PC-3 (cell line): ENCODE measurements around the gene CD2AP. TPM values are rescaled to one million over a fixed set of nuclear protein-coding genes. Genes with fewer than 3 reads are reported as not detected.

ENCODE experiments used
- ATAC-seq: fragments of 200-7000 bp; cut with Tn5 transposase; 2 replicates; pipeline ENCODE4 v1.9.1; 2020; ENCODE audit warnings: mild to moderate bottlenecking, moderate library complexity
- BruUV-seq: library from RNA; stranded (reverse); fragments of 400-500 nt; replicated peaks from 2 replicates; lab custom pipeline; 2021; lab: Mats Ljungman, UMichigan
- CTCF ChIA-PET: fragments of 300-600 bp; sonication (Branson Sonifier 250); formaldehyde crosslinking; loops from one replicate; lab custom pipeline; 2022; ENCODE audit warnings: antibody characterized with exemption; lab: Charles Lee
- POLR2A ChIA-PET: fragments of 300-600 bp; sonication (Branson Sonifier 250); formaldehyde crosslinking; loops from one replicate; lab custom pipeline; 2022; ENCODE audit warnings: antibody characterized with exemption; ENCODE audit not compliant: unreplicated experiment; lab: Charles Lee
- DNase-seq: peaks from one replicate; pipeline ENCODE4 v3.0.0-alpha.2; 2015
- H2AFZ ChIP-seq: fragments of 300-600 bp; sonication (generic); 2 replicates; pipeline ENCODE4 v1.6.0; 2016; ENCODE audit warnings: antibody characterized with exemption, low read length
- H3F3A ChIP-seq: fragments of 300-600 bp; sonication (generic); one replicate; pipeline ENCODE4 v1.6.0; 2017; ENCODE audit warnings: antibody characterized with exemption, low read length, control low read depth, mild to moderate bottlenecking; ENCODE audit not compliant: unreplicated experiment
- H3K27ac ChIP-seq: fragments of 300-600 bp; sonication (generic); 2 replicates; pipeline ENCODE4 v1.5.1; 2016; ENCODE audit warnings: mild to moderate bottlenecking, low read length
- H3K27me3 ChIP-seq: fragments of 300-600 bp; sonication (generic); 2 replicates; pipeline ENCODE4 v1.6.1; 2016; ENCODE audit warnings: low read length, mixed read lengths
- H3K36me3 ChIP-seq: fragments of 300-600 bp; sonication (generic); 2 replicates; pipeline ENCODE4 v1.6.1; 2016; ENCODE audit warnings: low read depth, mixed run types, low read length, mixed read lengths
- H3K4me1 ChIP-seq: fragments of 300-600 bp; sonication (generic); 2 replicates; pipeline ENCODE4 v1.5.1; 2016; ENCODE audit warnings: low read length; ENCODE audit not compliant: insufficient read depth
- H3K4me2 ChIP-seq: fragments of 300-600 bp; sonication (generic); 2 replicates; pipeline ENCODE4 v1.6.0; 2016; ENCODE audit warnings: low read length
- H3K4me3 ChIP-seq: fragments of 300-600 bp; sonication (generic); 2 replicates; pipeline ENCODE4 v1.5.1; 2016; ENCODE audit warnings: mild to moderate bottlenecking, low read length, mixed read lengths
- H3K79me2 ChIP-seq: fragments of 300-600 bp; sonication (generic); 2 replicates; pipeline ENCODE4 v1.6.1; 2017; ENCODE audit warnings: low read length, mixed read lengths
- H3K9ac ChIP-seq: fragments of 300-600 bp; sonication (generic); 2 replicates; pipeline ENCODE4 v1.6.0; 2016; ENCODE audit warnings: mild to moderate bottlenecking, low read length
- H3K9me2 ChIP-seq: fragments of 300-600 bp; sonication (generic); replicated peaks from 2 replicates; pipeline ENCODE4 v1.6.1; 2016; ENCODE audit warnings: mixed run types, low read length, mixed read lengths
- H3K9me3 ChIP-seq: fragments of 300-600 bp; sonication (generic); 2 replicates; pipeline ENCODE4 v1.6.1; 2016; ENCODE audit warnings: low read length, mixed read lengths
- H4K20me1 ChIP-seq: fragments of 300-600 bp; sonication (generic); 2 replicates; pipeline ENCODE4 v1.6.1; 2016; ENCODE audit warnings: low read length, mixed read lengths
- CTCF ChIP-seq: fragments of 300-600 bp; sonication (generic); conservative IDR thresholded peaks from 2 replicates; pipeline ENCODE4 v1.5.1; 2017; ENCODE audit warnings: antibody characterized with exemption, low read depth, mild to moderate bottlenecking, low read length
- EZH2 ChIP-seq: fragments of 300-600 bp; sonication (generic); IDR thresholded peaks from one replicate; pipeline ENCODE4 v1.6.1; 2017; ENCODE audit warnings: antibody characterized with exemption, mild to moderate bottlenecking, low read length; ENCODE audit not compliant: unreplicated experiment
- EZH2phosphoT487 ChIP-seq: fragments of 300-600 bp; sonication (generic); IDR thresholded peaks from 2 replicates; pipeline ENCODE4 v1.6.1; 2018; ENCODE audit warnings: mild to moderate bottlenecking, antibody characterized with exemption, low read length, borderline replicate concordance
- intact Hi-C: fragments of 100-400 bp; cut with micrococcal nuclease; formaldehyde crosslinking; loops from 2 replicates; pipeline ENCODE4 v1.9.0; 2023
- total RNA-seq: library from RNA; depleted of rRNA; stranded (reverse); fragments of >200 nt; gene quantifications from 2 replicates; pipeline ENCODE4 v1.2.3, GENCODE V29; 2014

The CD2AP gene
- total RNA-seq, 1 experiment from 2014 or later: 16.2 TPM

- no peaks in the 10 kb centered on the region for H3K9me2 ChIP-seq
- no peak overlapping the region for H2AFZ ChIP-seq
- no peak overlapping the region for H3K4me3 ChIP-seq
- H3K9ac ChIP-seq: no peak overlapping the region
- no peak overlapping the region for H3K4me2 ChIP-seq
- no TSS peak for BruUV-seq
- H3K79me2 ChIP-seq: no peaks in the 10 kb centered on the region
- H3K9me3 ChIP-seq: no peaks in the 10 kb centered on the region
- H3K4me1 ChIP-seq: no peaks in the 10 kb centered on the region
- no peak for DNase-seq
- no peak overlapping the region for H3K27ac ChIP-seq
- no peaks in the 10 kb centered on the region for H3K27me3 ChIP-seq
- CTCF ChIA-PET: no interaction called here
- H3F3A ChIP-seq: no peaks in the 10 kb centered on the region
- no peaks in the 10 kb centered on the region for H4K20me1 ChIP-seq
- no peak for ATAC-seq
- no peaks in the 10 kb centered on the region for H3K36me3 ChIP-seq
- intact Hi-C loops: no loop called here
- TF ChIP-seq EZH2phosphoT487 (no peak), CTCF (no peak), EZH2 (no peak)
- POLR2A ChIA-PET: no interaction called here
These were observed 48.6 kb upstream of the CD2AP start for GRCh38 chr6:47428746-47429664.

- Histone ChIP-seq H2AFZ (no peak overlapping the region), H3K27ac (no peak overlapping the region), H3K4me2 (no peak overlapping the region), H3K9ac (no peak overlapping the region), H4K20me1 (no peaks in the 10 kb centered on the region), H3K9me2 (no peaks in the 10 kb centered on the region), H3K27me3 (no peaks in the 10 kb centered on the region), H3K4me1 (no peaks in the 10 kb centered on the region), H3K4me3 (no peak overlapping the region), H3K36me3 (no peaks in the 10 kb centered on the region), H3K79me2 (no peaks in the 10 kb centered on the region), H3F3A (no peaks in the 10 kb centered on the region), H3K9me3 (no peaks in the 10 kb centered on the region)
- CTCF ChIA-PET: no interaction called here
- TF ChIP-seq CTCF (no peak), EZH2 (no peak), EZH2phosphoT487 (no peak)
- no TSS peak for BruUV-seq
- intact Hi-C loops: no loop called here
- POLR2A ChIA-PET: no interaction called here
- ATAC-seq: no peak
- no peak for DNase-seq
These were observed 43.0 kb upstream of the CD2AP start for GRCh38 chr6:47434372-47435253.
